ENCODE data around the gene B4GALT3.
"Not testable (repeated sequence)": the region's sequence is repeated elsewhere in the genome, so short reads cannot be mapped to it uniquely, and the experiment has no call there.

B4GALT3 gene

GRCh38 chr1:161177112-161177935 is at the start of gene B4GALT3:
B4GALT3 (minus strand) TSS chr1:161177507; CDS start chr1:161176060, 1,447 bp downstream.
- peak; percentile 80 for DNase-seq

- no peak for DNase-seq
These were observed 49.5 kb upstream of the B4GALT3 start for GRCh38 chr1:161226759-161227158.

GRCh38 chr1:161226320-161226711 is 49.0 kb upstream of the B4GALT3 start:
- no peak for DNase-seq

- DNase-seq, result peak; percentile 100
These were observed 48.4 kb upstream of the B4GALT3 start, which contains the start of gene TOMM40L for GRCh38 chr1:161225534-161226319. TOMM40L (plus strand) TSS chr1:161226060; CDS start chr1:161226490, 430 bp downstream.

- no peak for DNase-seq
These were observed 47.8 kb upstream of the B4GALT3 start for GRCh38 chr1:161225178-161225533.

GRCh38 chr1:161224695-161225087 is 47.4 kb upstream of the B4GALT3 start:
- not testable (repeated sequence) for DNase-seq

- no peak for DNase-seq
These were observed 46.7 kb upstream of the B4GALT3 start for GRCh38 chr1:161223805-161224694.

GRCh38 chr1:161222175-161223019 is 45.1 kb upstream of the B4GALT3 start:
- peak; percentile 56 for DNase-seq

GRCh38 chr1:161220002-161220401 is 42.7 kb upstream of the B4GALT3 start:
- no peak for DNase-seq

GRCh38 chr1:161219078-161219892 is 42.0 kb upstream of the B4GALT3 start:
- DNase-seq, result no peak

- DNase-seq, result no peak
These were observed 41.2 kb upstream of the B4GALT3 start for GRCh38 chr1:161218301-161219077.

GRCh38 chr1:161217831-161218230 is 40.5 kb upstream of the B4GALT3 start:
- DNase-seq, result no peak

GRCh38 chr1:161216945-161217712 is 39.8 kb upstream of the B4GALT3 start:
- peak; percentile 92 for DNase-seq

GRCh38 chr1:161215076-161215475 is 37.8 kb upstream of the B4GALT3 start, which contains the start of gene FCER1G:
FCER1G (plus strand) TSS chr1:161215295; CDS start chr1:161215322, 27 bp downstream.
- peak; percentile 73 for DNase-seq

GRCh38 chr1:161214369-161214768 is 37.1 kb upstream of the B4GALT3 start:
- DNase-seq, result peak; percentile 81

- peak; percentile 79 for DNase-seq
These were observed 32.6 kb upstream of the B4GALT3 start for GRCh38 chr1:161209790-161210409.

GRCh38 chr1:161207173-161207572 is 29.9 kb upstream of the B4GALT3 start:
- DNase-seq, result no peak

- DNase-seq, result no peak
These were observed 29.3 kb upstream of the B4GALT3 start for GRCh38 chr1:161206411-161207140.
